HG03469 (cell line): ENCODE measurements around the gene COA5.

Source experiments
- ATAC-seq: cut with Tn5 transposase; IDR thresholded peaks from one replicate; pipeline ENCODE4 v1.9.1; 2021; ENCODE audit warnings: mild to moderate bottlenecking, moderate library complexity, moderate number of reproducible peaks; ENCODE audit not compliant: unreplicated experiment

Gene COA5

DNA sequence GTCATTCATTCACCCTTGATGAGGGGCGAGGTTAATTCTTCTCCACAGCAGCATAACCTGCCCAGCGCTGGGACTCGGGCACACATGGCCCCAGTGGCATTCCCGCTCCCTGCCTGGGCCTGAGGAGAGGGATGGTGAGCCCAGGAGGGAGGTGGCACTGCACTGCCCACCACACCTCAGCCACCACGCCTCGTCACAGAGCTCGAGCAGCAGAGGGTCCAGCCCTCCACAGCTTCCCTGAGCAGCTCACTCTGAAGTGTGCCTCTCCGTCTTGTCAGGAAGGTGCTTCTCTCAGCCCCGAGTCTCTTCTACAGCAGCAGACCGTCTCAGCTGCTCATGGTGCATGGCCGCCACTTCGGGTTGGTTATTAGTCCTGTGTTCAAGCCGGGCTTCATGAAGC, 34.9 kb downstream of the COA5 start:
- ATAC-seq = no peak

- ATAC-seq = no peak
Observed at GRCh38 chr2:98572676-98573075, 35.6 kb downstream of the COA5 start.

DNA sequence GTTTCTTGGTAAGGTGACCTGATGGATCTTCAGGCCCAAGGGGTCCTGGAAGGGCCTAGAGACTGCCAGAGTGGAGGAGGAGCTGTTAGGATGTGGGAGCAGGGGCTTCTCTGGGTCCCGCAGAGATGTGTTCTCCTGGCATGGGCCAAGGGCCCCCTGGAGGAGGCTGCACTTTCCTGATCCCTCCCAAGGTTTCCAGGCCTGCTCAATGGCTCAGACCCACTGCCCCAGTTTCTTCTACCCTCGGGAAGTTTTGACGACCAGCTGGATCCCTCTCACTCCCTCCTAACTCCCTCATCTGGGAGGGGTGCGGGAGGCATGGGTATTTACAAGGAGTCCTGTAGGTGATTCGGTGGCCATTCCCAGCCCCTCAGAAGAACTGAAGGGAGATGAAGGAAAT, 36.1 kb downstream of the COA5 start:
- ATAC-seq = no peak

- ATAC-seq = no peak
Observed at GRCh38 chr2:98571796-98572195, 36.5 kb downstream of the COA5 start.

GRCh38 chr2:98571121-98571701, 37.1 kb downstream of the COA5 start:
- ATAC-seq = no peak

GRCh38 chr2:98570356-98570755, 38.0 kb downstream of the COA5 start:
- no peak for ATAC-seq

- ATAC-seq = no peak
Observed at GRCh38 chr2:98569915-98570314, 38.4 kb downstream of the COA5 start.

DNA sequence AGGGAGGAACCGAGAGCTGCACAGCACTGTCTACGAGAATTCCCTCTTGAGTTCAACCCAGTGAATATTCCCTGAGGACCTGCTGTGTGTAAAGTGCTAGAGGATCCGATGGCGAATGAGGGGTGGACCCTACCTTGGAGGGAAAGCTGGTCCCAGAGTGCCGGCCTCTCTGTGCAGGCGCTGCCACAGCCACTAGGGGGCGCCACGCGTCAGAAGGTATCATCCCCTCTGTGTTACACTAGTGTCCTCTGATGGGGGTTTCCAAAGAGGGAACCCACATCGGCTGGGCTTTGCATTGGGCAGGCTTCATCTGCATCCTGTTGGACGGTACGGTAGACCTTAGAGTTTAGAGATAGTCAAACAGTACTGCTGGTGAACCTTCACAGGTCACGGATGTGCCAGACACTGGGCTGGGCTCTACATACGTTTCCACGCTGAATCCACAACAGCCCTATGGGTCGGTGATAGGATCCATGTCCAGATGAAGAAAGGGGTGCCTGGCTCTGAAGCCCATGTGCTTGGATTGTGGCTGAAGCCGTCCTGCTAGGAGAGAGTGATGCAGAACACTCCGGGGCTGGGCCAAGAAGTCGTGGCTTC, 39.0 kb downstream of the COA5 start:
- no peak for ATAC-seq

DNA sequence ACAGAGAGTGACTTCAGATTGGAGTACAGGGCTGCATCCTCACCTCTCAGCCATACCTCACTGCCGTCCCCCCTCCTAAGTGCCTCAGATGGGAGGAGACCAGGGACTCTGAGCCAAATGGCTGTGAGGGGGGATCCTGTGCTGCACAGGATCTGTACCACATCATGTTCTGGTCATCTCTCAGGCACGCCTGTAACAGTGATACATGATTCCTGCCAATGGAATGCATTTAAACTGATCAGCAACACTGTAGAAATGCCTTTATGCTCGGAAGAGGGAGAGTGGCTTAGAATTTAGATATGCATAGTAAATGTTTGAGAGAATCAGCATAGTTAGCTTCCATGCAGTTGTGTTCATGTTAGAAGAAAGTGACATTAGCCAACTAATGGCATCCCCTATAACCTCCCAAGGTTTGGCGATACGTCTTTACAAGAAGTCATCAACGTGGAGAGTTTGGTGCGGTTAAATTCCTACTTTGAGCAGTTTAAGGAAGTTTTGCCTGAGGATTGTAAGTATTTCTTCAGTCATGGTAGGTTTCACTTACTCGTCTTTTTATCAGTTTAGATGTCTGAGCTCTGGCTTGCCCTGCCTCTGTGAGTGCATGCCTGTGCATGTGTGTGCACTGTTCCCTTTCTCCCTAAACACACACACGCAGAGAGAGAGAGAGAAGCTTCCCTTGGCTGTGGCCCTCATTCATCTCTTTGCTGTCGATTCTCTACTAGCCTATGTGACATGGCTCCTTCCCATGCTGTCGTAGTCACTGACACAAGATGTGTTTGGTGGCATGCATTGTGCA, 40.0 kb downstream of the COA5 start:
- ATAC-seq = no peak

- ATAC-seq = no peak
Observed at GRCh38 chr2:98565941-98566340, 42.4 kb downstream of the COA5 start.

DNA sequence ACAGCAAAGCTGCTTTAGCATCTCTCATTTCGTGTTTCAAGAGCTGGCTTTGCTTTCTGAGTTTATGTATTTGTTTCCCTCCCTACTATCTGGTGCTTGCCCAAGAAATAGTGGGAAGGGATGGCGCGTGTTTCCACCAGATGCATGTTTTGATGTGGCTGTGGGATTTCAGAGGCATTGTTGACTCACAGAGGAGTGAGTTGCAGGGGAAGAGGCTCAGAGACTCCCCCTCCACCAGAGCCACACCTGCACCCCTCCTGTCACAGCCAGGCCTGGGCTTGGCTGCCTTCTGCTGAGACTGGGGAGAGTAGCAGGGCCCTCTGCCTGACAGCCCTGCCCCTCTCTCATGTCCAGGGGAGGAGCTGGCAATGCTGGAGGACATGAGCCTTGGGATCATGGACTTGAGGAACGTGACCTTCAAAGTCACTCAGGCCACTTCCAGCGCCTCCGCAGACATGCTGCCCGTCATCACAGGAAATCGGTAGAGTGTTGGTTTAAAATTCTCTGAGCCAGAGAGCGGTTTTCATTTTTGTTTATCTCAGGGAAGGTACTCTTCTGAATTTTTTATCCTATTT, 42.9 kb downstream of the COA5 start:
- no peak for ATAC-seq

DNA sequence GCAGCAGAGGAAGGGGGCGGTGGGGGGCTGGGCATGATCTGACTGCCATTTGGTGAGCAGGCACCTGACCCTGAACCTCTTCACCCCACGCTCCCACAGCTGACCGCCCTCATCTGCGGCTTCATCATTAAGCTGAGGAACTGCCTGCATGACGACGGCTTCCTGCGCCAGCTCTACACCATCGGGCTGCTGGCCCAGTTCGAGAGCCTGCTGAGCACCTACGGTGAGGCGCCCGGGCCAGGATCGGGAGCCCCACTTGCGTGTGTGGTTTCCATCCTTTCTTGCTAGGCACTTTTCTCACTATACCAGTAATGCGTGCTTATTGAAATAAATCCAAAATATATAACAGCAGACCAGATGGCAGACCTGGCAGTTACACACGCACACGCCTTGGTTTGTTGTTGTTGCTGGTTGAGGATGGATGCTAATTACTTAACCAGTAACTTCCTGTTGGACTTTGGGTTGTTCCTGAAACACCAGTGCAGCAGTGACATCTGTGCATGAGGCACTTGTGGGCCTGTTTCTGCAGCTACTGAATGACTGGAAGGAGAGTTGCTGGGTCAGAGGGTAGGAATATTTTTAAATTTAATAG, 43.7 kb downstream of the COA5 start:
- no peak for ATAC-seq

DNA sequence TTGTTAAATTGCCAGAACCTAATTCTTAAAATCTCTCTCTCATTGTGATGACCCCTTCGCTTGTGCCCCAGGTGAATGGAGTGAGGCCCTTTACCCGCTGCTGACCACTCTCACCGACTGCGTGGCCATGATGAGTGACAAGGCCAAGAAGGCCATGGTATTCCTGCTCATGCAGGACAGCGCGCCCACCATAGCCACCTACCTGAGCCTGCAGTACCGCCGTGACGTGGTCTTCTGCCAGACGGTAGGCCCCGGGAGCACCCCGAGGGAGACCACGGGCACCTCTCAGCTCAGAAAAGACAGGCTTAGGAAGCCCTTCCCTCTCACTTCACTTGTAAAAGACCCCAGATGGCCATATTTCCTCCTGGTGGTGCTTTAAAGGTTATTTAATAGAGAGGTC, 44.9 kb downstream of the COA5 start:
- no peak for ATAC-seq

- ATAC-seq = no peak
Observed at GRCh38 chr2:98561902-98562695, 46.2 kb downstream of the COA5 start.

DNA sequence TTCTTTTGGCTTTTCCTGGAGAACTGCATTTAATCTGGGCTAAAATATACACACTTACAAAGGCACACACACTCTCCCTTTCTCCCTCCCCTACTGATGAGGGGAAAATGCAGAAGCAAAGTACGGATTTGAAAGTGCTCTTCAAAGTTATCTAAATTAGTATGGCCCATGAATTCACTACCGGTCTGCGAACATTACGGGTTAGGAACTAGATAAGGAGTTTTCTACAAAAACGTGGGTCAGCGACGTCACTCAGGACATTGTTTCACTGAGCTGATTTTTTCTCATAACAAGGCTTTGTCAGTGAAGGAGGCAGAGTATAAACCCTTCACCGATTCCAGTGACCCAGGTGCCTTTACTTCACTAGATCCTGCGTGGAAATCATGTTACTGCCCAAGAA, 47.3 kb downstream of the COA5 start:
- no peak for ATAC-seq

DNA sequence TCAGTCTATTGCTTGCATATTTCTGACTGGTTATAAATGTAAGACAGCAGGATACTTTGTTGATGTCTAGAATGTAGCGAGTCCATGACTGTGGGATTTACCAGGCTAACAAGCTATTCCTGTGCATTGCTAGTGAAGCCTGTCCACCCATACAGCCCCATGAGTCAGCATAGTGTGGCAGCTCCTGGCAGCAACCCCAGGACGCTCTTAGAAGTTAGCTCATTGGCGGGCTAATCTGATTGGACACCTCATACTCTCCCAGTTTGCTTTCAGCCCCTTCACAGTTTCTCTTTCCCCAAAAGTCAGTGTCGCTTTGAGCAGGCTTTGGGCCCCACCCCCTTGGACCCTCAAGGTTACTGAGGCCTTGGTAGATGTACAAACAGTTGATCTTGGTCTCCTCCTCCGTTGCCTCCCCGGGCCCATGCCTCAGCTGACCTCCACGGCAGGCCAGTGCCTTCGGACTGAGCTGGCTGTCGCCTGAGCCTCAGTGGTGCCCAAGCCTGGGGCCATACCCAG, 48.0 kb downstream of the COA5 start:
- ATAC-seq = no peak

DNA sequence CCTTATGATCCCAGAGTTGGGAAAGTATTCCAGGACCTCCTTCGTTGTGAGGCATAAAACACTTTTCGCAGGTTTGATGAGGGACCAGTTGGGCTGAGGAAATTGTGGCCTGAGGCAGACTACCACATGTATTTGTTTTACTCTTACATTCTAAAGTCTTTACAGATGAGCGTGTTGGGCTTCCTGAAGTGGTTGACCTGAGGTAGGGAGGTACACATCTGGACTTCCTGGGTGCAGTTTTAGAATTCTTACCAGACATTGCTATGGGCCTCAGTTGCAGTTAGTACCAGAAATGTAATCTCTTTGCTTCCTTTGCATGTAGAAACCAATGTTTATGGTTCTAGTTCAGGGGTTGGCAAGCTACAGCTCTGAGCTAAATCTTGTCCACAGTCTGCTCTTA, 48.7 kb downstream of the COA5 start:
- no peak for ATAC-seq

DNA sequence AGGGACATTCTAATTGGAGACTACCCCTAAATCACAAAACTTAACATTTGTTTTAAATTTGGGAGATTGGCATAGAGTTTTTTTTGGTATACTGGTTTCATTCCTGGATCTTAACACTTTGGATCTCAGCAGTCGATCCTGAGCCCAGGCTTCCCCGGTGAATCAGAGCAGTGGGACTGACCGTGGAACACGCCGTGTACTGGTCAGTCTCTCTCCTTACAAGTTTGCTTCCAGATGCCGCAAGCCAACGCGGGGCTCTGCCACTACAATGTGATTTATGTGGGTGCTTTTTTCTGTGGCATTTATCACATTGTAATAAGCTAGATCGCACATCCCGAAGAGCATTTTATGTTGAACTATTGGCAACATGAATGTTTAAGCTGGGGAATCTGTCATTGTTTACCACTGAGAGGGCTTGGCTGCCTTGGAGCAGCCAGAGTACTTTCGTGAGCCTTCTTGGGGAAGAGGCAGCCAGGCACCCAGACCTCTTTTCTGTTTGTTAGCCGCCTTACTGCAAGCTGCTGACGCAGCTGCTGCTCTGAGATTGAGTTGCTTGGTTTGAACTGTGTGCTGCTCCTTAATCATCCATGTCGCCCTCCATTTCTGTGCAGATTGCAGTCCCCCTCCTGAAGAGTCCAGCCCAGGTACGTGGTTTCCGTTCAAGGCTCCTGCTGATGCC, 49.3 kb downstream of the COA5 start:
- ATAC-seq = no peak

DNA sequence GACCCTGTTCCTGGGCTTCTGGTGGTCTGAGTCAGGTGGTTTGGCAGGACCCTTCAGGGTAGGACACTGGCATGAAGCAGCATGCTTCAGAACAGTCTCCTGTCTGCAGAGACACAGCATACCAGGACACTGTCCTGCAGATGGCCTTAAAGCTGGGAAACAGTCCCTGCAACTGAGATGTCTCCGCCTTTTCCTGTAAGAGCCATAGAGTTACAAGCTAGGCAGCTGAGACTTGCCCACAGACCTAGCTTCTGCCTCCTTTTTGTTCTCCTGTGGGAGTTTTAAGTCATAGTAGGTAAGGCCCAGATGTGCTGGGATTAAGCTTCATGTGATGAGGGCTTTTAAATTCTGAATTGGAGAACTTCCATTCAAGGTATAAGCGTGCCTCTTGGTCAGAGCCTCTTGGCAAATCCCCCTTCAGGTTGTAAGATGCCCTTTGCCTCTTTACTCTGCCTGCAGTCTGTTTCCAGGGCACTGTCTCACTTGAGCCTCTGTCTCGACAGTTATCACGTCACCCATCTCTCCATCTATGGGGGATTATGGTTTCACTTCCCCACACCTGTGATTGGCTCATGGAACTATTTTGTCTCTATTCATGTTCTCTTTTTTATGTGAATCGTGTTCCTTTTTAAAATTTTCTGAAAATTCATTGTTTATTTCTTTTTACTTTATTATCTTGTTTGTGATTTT, 51.8 kb downstream of the COA5 start:
- no peak for ATAC-seq
